Measurements from ENCODE around the gene ABI3BP.

ABI3BP gene

GRCh38 chr3:100825574-100825973 lies 167.6 kb downstream of the ABI3BP start:
- DNase-seq: no peak

GRCh38 chr3:100815583-100815982 lies 177.6 kb downstream of the ABI3BP start:
- DNase-seq: no peak

GRCh38 chr3:100813828-100814227 lies 179.4 kb downstream of the ABI3BP start:
- no peak for DNase-seq

- no peak for DNase-seq
Observed at GRCh38 chr3:100811779-100812507, 181.3 kb downstream of the ABI3BP start.

GRCh38 chr3:100810671-100811070 lies 182.6 kb downstream of the ABI3BP start:
- DNase-seq: no peak

- DNase-seq: no peak
Observed at GRCh38 chr3:100804631-100805030, 188.6 kb downstream of the ABI3BP start.

- DNase-seq: no peak
Observed at GRCh38 chr3:100803711-100804110, 189.5 kb downstream of the ABI3BP start.

GRCh38 chr3:100802126-100802525 lies 191.1 kb downstream of the ABI3BP start:
- DNase-seq: no peak

- no peak for DNase-seq
Observed at GRCh38 chr3:100798012-100798411, 195.2 kb downstream of the ABI3BP start.

- DNase-seq: no peak
Observed at GRCh38 chr3:100796556-100796955, 196.7 kb downstream of the ABI3BP start.

GRCh38 chr3:100789579-100789978 lies 203.6 kb downstream of the ABI3BP start:
- no peak for DNase-seq

- DNase-seq: no peak
Observed at GRCh38 chr3:100783619-100784018, 209.6 kb downstream of the ABI3BP start.

GRCh38 chr3:100782906-100783305 lies 210.3 kb downstream of the ABI3BP start:
- DNase-seq: no peak

GRCh38 chr3:100782348-100782747 lies 210.9 kb downstream of the ABI3BP start:
- DNase-seq: no peak

GRCh38 chr3:100781301-100781700 lies 211.9 kb downstream of the ABI3BP start:
- no peak for DNase-seq

GRCh38 chr3:100780071-100780622 lies 213.1 kb downstream of the ABI3BP start:
- no peak for DNase-seq

GRCh38 chr3:100779480-100779879 lies 213.7 kb downstream of the ABI3BP start:
- DNase-seq: no peak

GRCh38 chr3:100777271-100777670 lies 215.9 kb downstream of the ABI3BP start:
- DNase-seq: no peak

- DNase-seq: no peak
Observed at GRCh38 chr3:100776746-100777145, 216.5 kb downstream of the ABI3BP start.

- no peak for DNase-seq
Observed at GRCh38 chr3:100776097-100776729, 217.0 kb downstream of the ABI3BP start.

- DNase-seq: no peak
Observed at GRCh38 chr3:100775669-100776068, 217.6 kb downstream of the ABI3BP start.

- no peak for DNase-seq
Observed at GRCh38 chr3:100775226-100775625, 218.0 kb downstream of the ABI3BP start.

- no peak for DNase-seq
Observed at GRCh38 chr3:100769693-100770092, 223.5 kb downstream of the ABI3BP start.

GRCh38 chr3:100766069-100766468 lies 227.2 kb downstream of the ABI3BP start:
- no peak for DNase-seq

Data from cortex of kidney (tissue), 1 donor.